GM21390 (cell line): Measurements from ENCODE around the gene DSC2.
"Not testable (repeated sequence)": the region's sequence is repeated elsewhere in the genome, so short reads cannot be mapped to it uniquely, and the experiment has no call there.

Source experiments
- ATAC-seq: cut with Tn5 transposase; IDR thresholded peaks from one replicate; pipeline ENCODE4 v1.9.1; 2021; ENCODE audit not compliant: unreplicated experiment

Gene DSC2

GRCh38 chr18:31102025-31102684, at the start of gene DSC2:
Gene DSC2, minus strand, starts transcription at chr18:31102421. Its CDS starts 450 bp downstream, at chr18:31101971.
- no peak for ATAC-seq

- no peak for ATAC-seq
These were observed 47.1 kb upstream of the DSC2 start for GRCh38 chr18:31149351-31149750.

- no peak for ATAC-seq
These were observed 46.4 kb upstream of the DSC2 start for GRCh38 chr18:31148600-31148999.

- ATAC-seq: no peak
These were observed 44.6 kb upstream of the DSC2 start for GRCh38 chr18:31146809-31147208.

- no peak for ATAC-seq
These were observed 40.8 kb upstream of the DSC2 start for GRCh38 chr18:31143025-31143424.

GRCh38 chr18:31138709-31139108, 36.5 kb upstream of the DSC2 start:
- no peak for ATAC-seq

GRCh38 chr18:31134988-31135529, 32.8 kb upstream of the DSC2 start:
- no peak for ATAC-seq

GRCh38 chr18:31129398-31130115, 27.3 kb upstream of the DSC2 start:
- no peak for ATAC-seq

GRCh38 chr18:31125878-31126277, 23.7 kb upstream of the DSC2 start:
- no peak for ATAC-seq

- not testable (repeated sequence) for ATAC-seq
These were observed 20.9 kb upstream of the DSC2 start for GRCh38 chr18:31123125-31123524.

- no peak for ATAC-seq
These were observed 18.4 kb upstream of the DSC2 start for GRCh38 chr18:31120594-31120993.

- no peak for ATAC-seq
These were observed 14.8 kb upstream of the DSC2 start for GRCh38 chr18:31116853-31117595.

- no peak for ATAC-seq
These were observed 10.6 kb upstream of the DSC2 start for GRCh38 chr18:31112804-31113203.

GRCh38 chr18:31105733-31106132, 3.5 kb upstream of the DSC2 start:
- ATAC-seq: no peak

- no peak for ATAC-seq
These were observed 2.2 kb upstream of the DSC2 start for GRCh38 chr18:31104444-31104843.

- ATAC-seq: no peak
These were observed 1.2 kb upstream of the DSC2 start for GRCh38 chr18:31103423-31103822.

- no peak for ATAC-seq
These were observed 720 bp upstream of the DSC2 start for GRCh38 chr18:31102941-31103340.

- ATAC-seq: no peak
These were observed 817 bp downstream of the DSC2 start for GRCh38 chr18:31101183-31102024.

- ATAC-seq: no peak
These were observed 1.6 kb downstream of the DSC2 start for GRCh38 chr18:31100436-31101182.
